ENCODE data around the gene PAK1IP1.

DNA sequence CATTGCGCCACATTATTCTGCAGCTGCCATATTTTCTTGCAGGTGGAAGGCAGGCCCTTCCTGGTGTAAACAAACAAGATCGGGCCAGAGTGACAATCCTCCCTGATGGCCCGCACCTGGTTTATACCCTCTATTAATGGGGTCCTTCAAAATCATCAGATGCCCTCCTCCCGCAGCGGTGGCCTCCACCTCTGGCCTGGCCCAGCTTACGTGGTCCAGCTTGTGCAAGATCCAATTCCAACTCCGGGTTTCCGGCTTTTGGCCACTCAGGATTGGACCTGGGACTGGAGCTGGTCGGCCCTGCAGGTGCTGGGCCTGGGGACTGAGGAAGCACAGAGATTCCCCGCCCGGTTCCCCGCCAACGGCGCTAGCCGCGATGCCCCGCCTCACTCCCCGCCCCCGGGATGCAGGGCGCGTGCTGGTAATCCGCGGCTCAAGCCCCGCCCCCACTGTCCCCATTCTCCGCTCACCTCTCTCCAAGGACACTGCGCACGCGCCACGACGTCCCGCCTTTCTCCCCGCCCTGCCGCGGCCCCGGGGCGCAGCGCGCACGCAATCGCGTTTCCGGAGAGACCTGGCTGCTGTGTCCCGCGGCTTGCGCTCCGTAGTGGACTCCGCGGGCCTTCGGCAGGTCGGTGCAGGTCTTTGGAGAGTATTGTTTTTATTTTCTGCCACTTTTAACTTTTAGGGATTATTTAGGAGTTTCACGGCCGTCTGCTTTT is 52.6 kb downstream of the PAK1IP1 start, which contains the start of gene TMEM14B:
- TF ChIP-seq, protein P1, sequence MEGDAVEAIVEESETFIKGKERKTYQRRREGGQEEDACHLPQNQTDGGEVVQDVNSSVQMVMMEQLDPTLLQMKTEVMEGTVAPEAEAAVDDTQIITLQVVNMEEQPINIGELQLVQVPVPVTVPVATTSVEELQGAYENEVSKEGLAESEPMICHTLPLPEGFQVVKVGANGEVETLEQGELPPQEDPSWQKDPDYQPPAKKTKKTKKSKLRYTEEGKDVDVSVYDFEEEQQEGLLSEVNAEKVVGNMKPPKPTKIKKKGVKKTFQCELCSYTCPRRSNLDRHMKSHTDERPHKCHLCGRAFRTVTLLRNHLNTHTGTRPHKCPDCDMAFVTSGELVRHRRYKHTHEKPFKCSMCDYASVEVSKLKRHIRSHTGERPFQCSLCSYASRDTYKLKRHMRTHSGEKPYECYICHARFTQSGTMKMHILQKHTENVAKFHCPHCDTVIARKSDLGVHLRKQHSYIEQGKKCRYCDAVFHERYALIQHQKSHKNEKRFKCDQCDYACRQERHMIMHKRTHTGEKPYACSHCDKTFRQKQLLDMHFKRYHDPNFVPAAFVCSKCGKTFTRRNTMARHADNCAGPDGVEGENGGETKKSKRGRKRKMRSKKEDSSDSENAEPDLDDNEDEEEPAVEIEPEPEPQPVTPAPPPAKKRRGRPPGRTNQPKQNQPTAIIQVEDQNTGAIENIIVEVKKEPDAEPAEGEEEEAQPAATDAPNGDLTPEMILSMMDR (IDR thresholded peaks at IDR 0.05; ENCODE audit: insufficient read depth, low read length), result no peak
- TF ChIP-seq POLR2AphosphoS5 (IDR thresholded peaks at IDR 0.05; ENCODE audit: low read depth), result peak; percentile 81
- no peak for TF ChIP-seq GABPA (IDR thresholded peaks at IDR 0.05; ENCODE audit: low read depth)
- TF ChIP-seq, protein P2, sequence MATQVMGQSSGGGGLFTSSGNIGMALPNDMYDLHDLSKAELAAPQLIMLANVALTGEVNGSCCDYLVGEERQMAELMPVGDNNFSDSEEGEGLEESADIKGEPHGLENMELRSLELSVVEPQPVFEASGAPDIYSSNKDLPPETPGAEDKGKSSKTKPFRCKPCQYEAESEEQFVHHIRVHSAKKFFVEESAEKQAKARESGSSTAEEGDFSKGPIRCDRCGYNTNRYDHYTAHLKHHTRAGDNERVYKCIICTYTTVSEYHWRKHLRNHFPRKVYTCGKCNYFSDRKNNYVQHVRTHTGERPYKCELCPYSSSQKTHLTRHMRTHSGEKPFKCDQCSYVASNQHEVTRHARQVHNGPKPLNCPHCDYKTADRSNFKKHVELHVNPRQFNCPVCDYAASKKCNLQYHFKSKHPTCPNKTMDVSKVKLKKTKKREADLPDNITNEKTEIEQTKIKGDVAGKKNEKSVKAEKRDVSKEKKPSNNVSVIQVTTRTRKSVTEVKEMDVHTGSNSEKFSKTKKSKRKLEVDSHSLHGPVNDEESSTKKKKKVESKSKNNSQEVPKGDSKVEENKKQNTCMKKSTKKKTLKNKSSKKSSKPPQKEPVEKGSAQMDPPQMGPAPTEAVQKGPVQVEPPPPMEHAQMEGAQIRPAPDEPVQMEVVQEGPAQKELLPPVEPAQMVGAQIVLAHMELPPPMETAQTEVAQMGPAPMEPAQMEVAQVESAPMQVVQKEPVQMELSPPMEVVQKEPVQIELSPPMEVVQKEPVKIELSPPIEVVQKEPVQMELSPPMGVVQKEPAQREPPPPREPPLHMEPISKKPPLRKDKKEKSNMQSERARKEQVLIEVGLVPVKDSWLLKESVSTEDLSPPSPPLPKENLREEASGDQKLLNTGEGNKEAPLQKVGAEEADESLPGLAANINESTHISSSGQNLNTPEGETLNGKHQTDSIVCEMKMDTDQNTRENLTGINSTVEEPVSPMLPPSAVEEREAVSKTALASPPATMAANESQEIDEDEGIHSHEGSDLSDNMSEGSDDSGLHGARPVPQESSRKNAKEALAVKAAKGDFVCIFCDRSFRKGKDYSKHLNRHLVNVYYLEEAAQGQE (IDR thresholded peaks at IDR 0.05; ENCODE audit: insufficient replicate concordance, low read depth), result peak; percentile 41
